AG04450 (cell line): Measurements from ENCODE around the gene SGMS1. TPM values are rescaled to one million over a fixed set of nuclear protein-coding genes. Genes with fewer than 3 reads are reported as not detected.
A peak's percentile ranks its signal among the peaks of the same experiment; 100 is the strongest.

Experiments
- CTCF ChIA-PET: fragments of 300-600, 350-600 bp; formaldehyde crosslinking; extraction: SDS; loops from one replicate; lab custom pipeline; 2022; ENCODE audit warnings: antibody characterized with exemption, inconsistent platforms; lab: Charles Lee
- POLR2A ChIA-PET: fragments of 350-600 bp; formaldehyde crosslinking; extraction: SDS; loops from one replicate; lab custom pipeline; 2021; ENCODE audit warnings: antibody characterized with exemption, inconsistent platforms; lab: Yijun Ruan, JAX
- DNase-seq: peaks from one replicate; pipeline ENCODE4 v3.0.0-alpha.2; 2011; ENCODE audit warnings: low read depth, low spot score
- H3K27ac ChIP-seq: one replicate; pipeline ENCODE4 v1.5.1; 2012; ENCODE audit warnings: low read depth, low read length, control low read depth
- H3K27me3 ChIP-seq: one replicate; pipeline ENCODE4 v1.6.0; 2012; ENCODE audit warnings: low read length; ENCODE audit not compliant: control insufficient read depth, insufficient read depth
- H3K4me3 ChIP-seq: 2 replicates; pipeline ENCODE4 v1.5.1; 2011; ENCODE audit warnings: mild to moderate bottlenecking, low read depth, low read length, control low read depth
- H3K9me3 ChIP-seq: 2 replicates; pipeline ENCODE4 v1.5.1; 2012; ENCODE audit warnings: low read length; ENCODE audit not compliant: control insufficient read depth, insufficient read depth
- CTCF ChIP-seq: IDR thresholded peaks from 2 replicates; pipeline ENCODE4 v1.5.1; 2011; ENCODE audit warnings: low read depth, low read length, control low read depth, inconsistent platforms
- polyA plus RNA-seq: library from polyadenylated mRNA; depleted of rRNA; stranded (reverse); fragments of >200 nt; gene quantifications from 2 replicates; pipeline ENCODE4 v1.2.3, GENCODE V29; 2011

SGMS1 gene
- polyA plus RNA-seq, 1 experiment = 17.7 TPM

- Histone ChIP-seq H3K9me3 (no peaks in the 10 kb centered on the region), H3K4me3 (no peak overlapping the region), H3K27me3 (no peaks in the 10 kb centered on the region), H3K27ac (no peak overlapping the region)
- CTCF ChIA-PET = no interaction called here
- no peak for TF ChIP-seq CTCF
- DNase-seq = no peak
- POLR2A ChIA-PET = interaction anchor here (1.0 to 1.2 kb wide), 2 partner anchors 14 to 17 kb away, joined by 3 to 5 read pairs; no protein-coding TSS in a partner anchor
Measured at GRCh38 chr10:50607356-50607925, 16.3 kb downstream of the SGMS1 start.

GRCh38 chr10:50605951-50606270 is 17.8 kb downstream of the SGMS1 start:
- POLR2A ChIA-PET = interaction anchor here (1.1 to 1.6 kb wide), 2 partner anchors 44 to 50 kb away, joined by 3 to 6 read pairs; no protein-coding TSS in a partner anchor
- Histone ChIP-seq H3K27me3 (no peaks in the 10 kb centered on the region), H3K4me3 (no peak overlapping the region), H3K9me3 (no peaks in the 10 kb centered on the region), H3K27ac (no peak overlapping the region)
- TF ChIP-seq CTCF = no peak
- no peak for DNase-seq
- CTCF ChIA-PET = no interaction called here

- POLR2A ChIA-PET = interaction anchor here (0.6 to 2.0 kb wide), 7 partner anchors 11 to 194 kb away, joined by 3 to 35 read pairs (median 6); partner anchors contain the start of genes ASAH2B and SGMS1
- H3K4me3 ChIP-seq = no peak overlapping the region
- DNase-seq = peak; percentile 90
- CTCF ChIA-PET = interaction anchor here (1.4 kb wide), 1 partner anchor 17 kb away, joined by 3 read pairs; no protein-coding TSS in a partner anchor
- no peak for TF ChIP-seq CTCF
- peak overlapping the region; percentile 47 for H3K27ac ChIP-seq
- H3K9me3 ChIP-seq = no peaks in the 10 kb centered on the region
- H3K27me3 ChIP-seq = no peaks in the 10 kb centered on the region
Measured at GRCh38 chr10:50605269-50605950, 18.3 kb downstream of the SGMS1 start.

- ChIA-PET POLR2A (interaction anchor here (0.6 to 2.0 kb wide), 7 partner anchors 11 to 194 kb away, joined by 3 to 35 read pairs (median 6); partner anchors contain the start of genes ASAH2B and SGMS1), CTCF (interaction anchor here (1.4 kb wide), 1 partner anchor 18 kb away, joined by 3 read pairs; no protein-coding TSS in a partner anchor)
- H3K27me3 ChIP-seq = no peaks in the 10 kb centered on the region
- no peak for TF ChIP-seq CTCF
- H3K9me3 ChIP-seq = no peaks in the 10 kb centered on the region
- no peak overlapping the region for H3K4me3 ChIP-seq
- DNase-seq = no peak
- H3K27ac ChIP-seq = peak overlapping the region; percentile 47
Measured at GRCh38 chr10:50604809-50605208, 18.9 kb downstream of the SGMS1 start.
